ENCODE results near the gene SPEM1.

Gene SPEM1

DNA sequence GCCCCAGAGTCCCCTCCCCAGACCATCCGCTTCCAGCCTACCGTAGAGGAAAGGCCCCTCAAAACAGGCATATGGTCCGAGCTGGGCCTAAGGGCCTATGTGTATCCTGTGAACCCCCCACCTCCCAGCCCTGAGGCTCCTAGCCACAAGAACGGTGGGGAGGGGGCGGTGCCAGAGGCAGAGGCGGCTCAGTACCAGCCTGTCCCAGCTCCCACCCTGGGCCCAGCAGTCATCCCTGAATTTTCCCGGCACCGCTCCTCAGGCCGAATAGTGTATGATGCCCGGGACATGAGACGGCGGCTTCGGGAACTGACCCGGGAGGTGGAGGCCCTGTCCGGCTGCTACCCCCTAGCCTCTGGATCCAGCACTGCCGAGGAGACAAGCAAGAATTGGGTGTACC lies 1.1 kb downstream of the SPEM1 start:
- DNase-seq = no peak

DNA sequence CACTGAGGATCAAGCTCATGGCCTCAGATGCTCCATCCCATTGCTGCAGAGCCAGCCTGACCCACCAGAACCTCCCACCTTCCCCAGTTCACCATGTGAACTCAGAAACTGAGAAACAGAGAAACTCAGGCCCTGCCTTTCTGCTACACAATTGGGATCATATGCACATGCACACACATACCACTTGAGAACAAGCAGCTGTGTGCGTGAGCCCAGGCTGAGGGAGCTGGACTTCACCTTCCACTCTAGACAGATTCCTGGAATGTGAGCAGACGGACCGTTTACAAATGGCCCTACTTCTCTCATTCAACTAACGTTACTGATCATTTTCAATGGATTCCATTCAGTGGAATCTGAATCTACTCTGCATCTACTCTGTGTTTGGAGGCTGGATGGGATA lies 3.6 kb downstream of the SPEM1 start:
- no peak for DNase-seq

DNA sequence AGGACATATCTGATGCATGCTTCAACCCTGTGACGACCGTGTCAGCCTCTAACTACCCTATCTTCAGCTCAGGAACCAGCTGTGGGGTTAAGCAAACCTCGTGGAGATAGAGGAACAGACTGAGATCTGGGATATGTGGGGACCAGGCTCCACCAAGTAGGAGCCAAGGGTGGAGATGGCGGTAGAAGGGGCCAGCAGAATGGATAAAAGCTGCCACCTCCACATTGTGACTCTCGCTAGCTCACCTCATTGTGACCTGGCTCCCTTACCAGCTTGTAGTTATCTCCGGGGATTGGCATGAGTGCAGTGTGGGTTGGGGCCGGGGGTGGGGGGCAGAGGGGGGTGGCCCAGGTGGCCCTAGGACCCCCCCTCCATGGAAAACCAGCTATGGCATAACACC lies 5.2 kb downstream of the SPEM1 start, which contains the start of gene SPEM2:
Gene SPEM2, plus strand, starts transcription at position 301 of the 400 bp plus-strand sequence. Its CDS starts 73 bp downstream, at position 374.
- DNase-seq = no peak

DNA sequence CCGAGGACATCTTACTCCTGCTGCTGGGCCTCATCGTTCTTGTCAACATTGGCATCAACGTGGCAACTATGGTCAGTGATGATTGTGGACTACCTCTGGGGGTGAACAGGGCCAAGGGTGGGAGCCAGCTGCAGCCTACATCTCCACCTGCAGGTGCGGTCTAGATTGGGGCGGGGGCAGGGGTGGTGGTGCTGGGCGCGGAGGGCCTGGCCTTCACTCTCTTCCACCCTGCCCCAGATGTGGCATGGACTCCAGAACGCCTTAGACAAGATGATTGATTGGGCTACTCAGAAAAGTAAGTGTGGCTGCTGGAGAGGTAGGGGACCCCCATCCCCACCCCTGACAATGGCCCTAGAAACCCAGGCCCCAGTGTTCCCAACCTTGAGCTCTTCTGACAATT lies 5.6 kb downstream of the SPEM1 start:
- DNase-seq = no peak

DNA sequence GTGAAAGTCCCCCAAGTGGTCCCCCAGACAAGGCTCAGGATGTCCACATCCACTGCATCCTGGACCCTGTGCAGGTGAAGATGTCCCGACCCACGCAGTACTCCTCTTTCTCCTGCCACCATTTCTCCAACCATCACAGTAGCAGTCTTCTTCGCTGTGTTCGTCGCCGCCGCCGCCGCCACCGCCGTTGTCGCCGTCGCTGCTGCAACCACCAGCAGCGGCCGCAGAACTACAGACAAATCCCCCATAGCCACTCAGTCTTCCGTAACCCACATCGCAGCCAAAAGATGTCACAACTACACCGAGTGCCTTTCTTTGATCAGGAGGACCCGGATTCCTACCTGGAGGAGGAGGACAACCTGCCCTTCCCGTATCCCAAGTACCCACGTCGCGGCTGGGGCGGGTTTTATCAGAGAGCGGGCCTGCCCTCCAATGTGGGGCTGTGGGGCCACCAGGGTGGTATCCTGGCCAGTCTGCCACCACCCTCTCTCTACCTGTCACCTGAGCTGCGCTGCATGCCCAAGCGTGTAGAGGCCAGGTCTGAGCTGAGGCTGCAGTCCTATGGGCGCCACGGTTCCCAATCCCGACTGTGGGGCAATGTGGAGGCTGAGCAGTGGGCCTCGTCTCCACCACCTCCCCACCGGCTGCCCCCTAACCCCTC lies 6.2 kb downstream of the SPEM1 start:
- no peak for DNase-seq

DNA sequence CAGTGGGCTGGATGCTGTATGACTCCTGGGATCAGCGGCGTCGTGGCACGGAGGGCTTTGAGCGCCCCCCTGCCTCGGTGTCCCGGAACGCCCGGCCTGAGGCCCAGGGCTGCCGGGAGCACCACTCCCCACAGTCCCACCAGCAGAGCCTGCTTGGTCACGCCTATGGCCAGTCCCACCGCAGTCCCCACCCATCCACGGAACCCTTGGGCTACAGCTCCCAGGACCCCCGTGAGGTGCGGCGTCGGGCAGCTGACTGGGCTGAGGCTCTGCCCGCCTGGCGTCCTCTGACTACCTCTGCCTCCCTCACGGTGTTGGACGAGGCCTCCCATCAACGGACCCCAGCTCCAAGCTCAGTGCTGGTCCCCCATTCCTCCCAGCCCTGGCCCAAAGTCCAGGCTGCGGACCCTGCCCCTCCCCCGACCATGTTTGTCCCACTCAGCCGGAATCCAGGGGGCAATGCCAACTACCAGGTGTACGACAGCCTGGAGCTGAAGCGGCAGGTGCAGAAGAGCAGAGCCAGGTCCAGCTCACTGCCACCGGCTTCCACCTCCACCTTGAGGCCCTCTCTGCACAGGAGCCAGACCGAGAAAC lies 6.9 kb downstream of the SPEM1 start:
- DNase-seq = no peak

DNA sequence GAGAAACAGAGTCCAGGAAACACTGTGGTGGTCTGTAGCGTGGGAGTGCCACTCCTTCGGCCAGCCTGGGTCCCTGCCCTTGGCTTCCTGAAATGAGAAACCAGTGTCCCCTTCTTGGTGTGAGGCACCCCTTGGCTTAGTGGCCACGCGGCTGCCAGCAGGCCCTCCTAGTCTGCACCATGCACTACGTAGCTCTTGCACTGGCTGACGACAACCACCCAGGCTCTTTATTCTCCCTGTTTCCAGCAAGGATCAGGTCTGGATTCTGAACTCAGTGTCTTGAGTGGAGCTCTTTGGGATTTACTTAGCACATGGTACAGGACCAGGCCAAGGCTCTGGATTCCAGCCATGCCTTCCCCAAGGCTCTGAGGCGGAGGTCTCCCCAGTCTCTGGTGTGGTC lies 7.4 kb downstream of the SPEM1 start:
- DNase-seq = no peak

DNA sequence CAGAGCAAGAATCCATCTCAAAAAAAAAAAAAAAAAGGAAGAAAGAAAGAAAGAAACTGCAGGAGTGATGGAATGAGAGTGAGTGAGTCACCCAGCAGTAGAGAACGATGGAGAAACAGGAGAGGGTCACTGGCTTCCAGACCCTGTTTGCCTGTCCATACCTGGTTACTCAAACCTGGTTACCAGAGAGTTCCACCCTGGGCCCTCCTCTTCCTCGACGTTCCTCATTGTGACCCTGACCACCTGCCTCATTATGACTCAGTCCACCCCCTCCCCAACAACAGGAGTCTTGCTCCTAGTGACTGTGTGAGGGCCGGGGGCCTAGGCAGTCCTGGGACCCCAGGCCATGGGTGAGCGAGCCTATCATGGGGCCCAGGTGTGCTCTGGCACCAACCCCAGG lies 8.4 kb downstream of the SPEM1 start, which contains the start of gene SPEM3:
Gene SPEM3, plus strand, starts transcription at position 301 of the 400 bp plus-strand sequence. Its CDS starts 46 bp downstream, at position 347.
- no peak for DNase-seq

DNA sequence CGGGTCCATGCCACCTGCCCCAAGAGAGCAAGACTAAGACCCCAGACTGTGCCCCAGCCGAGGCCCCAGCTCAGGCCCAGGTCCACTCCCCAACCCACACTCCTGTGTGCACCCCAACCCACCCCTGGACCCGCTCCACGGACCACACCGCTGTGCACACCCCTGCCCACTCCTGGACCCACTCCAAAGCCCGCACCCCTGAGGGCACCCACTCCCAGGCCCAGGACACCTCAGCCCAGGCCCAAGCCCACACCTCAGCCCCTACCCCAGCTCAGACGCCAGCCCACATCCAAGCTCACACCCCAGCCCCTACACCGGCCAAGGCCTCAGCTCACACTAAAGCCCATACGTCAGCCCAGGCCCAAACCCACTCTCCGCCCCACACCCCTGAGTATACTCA lies 9.6 kb downstream of the SPEM1 start:
- no peak for DNase-seq

DNA sequence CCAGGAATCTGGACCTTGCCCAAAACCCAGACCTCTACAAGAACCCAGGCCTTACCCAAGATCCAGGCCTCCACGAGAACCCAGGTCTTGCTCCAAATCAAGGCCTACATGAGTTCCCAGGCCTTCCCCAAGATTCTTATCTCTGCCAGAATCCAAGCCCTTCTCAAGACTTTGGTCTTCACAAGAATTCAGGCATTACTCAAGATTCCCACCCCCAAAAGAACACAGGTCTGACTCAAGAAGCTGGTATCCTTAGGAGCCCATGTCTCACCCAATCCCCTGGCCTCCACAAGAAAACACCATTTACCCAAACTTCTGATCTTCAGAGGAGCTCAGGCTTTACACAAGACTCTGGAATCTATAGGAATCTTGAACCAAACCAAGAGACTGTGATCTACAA lies 11.1 kb downstream of the SPEM1 start:
- DNase-seq = no peak

DNA sequence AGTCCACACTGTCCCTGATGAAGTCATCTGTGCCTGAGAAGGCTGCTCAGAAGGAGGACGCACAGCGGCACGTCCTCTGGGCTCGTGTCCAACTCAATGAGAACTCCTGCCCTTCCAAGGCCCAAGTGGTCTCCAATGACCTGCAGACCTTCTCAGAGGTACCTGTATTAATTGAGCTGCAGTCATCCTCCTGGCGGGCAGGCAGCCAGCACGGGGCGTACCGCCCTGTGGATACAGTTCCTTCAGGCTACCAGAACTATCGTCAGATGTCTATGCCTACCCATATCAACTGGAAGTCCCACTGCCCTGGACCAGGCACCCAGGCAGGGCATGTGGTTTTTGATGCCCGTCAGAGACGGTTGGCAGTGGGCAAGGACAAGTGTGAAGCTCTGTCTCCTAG lies 12.2 kb downstream of the SPEM1 start:
- DNase-seq = no peak

DNA sequence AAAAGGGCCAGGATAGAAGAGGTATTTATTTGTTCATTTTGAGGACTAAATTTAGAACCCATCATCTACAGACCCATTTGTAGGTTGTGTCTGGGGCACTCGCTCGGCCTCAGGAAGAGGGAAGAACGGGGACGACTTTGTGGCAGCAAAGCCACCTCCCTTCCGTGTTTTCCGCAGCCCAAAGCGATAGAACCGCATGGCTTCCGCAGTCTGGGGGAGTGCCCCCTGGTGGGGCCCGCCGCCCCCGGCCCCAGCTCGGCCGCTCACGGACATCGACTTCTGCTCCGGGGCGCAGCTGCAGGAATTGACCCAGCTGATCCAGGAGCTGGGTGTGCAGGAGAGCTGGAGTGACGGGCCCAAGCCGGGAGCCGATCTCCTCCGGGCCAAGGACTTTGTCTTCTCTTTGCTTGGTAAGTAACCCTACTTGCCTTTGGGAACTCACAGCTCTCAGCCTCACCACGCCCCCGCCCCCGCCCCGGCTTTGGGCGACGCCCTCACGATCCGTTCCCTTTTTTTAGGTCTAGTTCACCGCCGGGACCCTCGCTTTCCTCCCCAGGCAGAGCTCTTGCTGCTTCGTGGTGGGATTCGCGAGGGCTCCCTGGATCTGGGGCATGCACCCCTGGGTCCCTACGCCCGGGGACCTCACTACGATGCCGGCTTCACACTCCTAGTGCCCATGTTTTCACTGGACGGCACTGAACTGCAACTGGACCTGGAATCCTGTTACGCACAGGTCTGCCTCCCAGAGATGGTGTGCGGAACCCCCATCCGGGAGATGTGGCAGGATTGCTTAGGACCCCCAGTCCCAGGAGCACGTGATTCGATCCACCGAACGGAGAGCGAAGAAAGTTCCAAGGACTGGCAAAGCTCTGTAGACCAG lies 15.8 kb downstream of the SPEM1 start:
- peak; percentile 81 to 83 for DNase-seq

DNA sequence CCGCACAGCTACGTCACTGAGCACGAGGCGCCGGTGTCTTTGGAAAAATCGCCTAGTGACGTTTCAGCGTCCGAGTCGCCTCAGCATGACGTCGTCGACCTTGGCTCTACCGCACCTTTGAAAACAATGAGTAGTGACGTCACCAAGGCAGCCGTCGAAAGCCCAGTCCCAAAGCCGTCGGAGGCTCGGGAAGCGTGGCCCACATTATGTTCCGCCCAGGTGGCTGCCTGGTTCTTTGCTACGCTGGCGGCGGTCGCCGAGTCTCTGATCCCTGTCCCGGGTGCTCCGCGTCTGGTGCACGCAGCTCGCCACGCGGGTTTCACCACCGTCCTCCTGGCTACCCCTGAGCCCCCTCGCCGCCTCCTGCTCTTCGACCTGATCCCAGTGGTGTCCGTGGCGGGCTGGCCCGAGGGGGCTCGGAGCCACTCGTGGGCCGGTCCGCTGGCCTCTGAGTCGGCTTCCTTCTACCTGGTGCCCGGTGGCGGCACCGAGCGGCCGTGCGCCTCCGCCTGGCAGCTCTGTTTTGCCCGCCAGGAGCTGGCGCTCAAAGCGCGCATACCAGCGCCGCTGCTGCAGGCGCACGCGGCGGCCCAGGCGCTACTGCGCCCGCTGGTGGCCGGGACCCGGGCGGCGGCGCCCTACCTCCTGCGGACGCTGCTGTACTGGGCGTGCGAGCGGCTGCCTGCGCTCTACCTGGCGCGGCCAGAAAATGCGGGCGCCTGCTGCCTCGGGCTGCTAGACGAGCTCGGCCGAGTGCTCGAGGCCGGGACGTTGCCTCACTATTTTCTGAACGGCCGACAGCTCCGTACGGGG lies 16.6 kb downstream of the SPEM1 start:
- DNase-seq = peak; percentile 82 to 91

DNA sequence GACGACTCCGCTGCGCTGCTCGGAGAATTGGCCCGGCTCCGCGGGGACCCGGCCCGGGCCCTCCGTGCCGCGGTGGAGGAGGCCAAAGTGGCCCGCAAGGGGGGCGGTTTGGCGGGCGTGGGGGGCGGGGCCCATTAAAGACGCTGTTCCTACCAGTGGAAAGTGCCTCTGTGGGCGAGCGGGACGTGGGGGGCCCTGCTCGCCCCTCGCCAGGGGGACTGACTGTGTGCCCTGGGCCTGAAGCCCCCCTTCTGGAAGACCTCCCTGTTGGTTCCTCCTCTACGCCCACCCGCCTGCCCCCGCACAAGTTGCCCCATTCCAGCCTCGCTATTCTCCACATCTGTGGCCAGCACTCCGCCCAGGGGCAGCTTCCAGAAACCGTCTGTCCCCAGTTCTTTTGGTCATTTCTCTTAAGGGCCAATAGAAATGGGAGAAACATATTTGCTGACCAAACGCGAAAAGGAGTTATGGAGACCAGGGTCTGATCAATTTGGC lies 17.3 kb downstream of the SPEM1 start:
- no peak for DNase-seq

DNA sequence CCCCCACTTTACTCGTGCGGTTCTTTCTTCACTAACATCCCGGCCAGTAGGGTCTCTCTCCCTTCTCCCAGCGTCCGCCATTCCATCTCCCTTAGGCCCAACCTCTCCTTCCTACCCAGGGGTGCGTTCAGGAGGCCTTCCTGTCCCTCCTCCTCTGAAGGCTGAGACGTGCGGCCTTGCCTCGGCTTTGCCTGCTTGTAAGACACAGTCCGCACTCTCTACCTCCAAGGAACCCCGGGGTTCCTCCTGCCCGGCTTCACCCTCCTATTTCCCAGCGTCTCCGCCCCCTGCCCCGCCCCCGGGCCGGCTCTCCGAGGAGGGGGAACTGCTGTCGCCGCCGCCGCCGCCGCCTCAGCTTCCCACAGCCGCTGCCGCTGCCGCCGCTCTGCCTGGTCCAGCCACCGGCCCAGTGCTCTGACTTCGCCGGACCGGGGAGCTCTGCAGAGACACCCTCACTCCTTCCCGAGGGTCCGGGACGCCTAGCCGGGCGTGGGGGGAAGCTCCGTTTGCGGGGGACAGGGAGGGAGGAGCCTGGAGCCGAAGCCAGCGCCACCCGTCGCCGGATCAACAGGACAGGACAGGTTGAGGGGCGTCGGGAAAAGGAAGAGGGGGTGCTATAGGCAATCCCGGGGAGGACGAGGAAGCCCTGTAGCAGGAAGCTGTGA lies 18.0 kb downstream of the SPEM1 start:
- DNase-seq = peak; percentile 72 to 79

DNA sequence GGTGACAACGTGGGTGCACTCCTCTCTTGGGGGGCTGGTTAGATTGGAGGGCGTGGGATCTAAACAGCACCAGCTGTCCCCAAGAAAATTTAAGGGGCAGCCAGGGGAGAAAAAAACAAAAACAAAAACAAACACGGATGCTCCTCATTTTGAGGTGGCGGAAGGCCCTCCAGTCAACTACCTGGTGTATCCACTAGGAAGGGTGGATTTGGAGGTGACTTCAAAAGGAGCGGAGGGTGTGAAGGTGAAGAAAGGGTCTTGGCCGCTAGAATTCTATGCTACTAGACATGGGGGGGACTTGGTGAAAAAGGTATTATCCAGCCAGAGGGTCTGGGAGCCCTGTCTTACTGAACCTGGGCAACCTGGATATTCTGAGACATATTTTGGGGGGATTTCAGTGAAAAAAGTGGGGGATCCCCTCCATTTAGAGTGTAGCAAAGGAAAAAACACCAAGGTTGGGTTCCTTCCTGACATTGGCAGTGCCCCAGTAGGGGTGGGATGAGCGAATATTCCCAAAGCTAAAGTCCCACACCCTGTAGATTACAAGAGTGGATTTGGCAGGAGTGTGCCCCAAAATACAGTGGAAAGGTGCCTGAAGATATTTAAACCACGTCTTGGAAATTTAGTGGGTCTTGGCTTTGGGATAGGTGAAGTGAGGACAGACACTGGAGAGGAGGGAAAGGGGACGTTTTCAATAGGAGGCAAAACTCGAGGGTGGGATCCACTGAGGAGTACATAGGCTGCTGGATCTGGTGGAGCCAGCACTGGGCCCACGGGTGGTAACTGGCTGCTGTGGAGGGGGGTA lies 18.7 kb downstream of the SPEM1 start:
- DNase-seq = no peak

DNA sequence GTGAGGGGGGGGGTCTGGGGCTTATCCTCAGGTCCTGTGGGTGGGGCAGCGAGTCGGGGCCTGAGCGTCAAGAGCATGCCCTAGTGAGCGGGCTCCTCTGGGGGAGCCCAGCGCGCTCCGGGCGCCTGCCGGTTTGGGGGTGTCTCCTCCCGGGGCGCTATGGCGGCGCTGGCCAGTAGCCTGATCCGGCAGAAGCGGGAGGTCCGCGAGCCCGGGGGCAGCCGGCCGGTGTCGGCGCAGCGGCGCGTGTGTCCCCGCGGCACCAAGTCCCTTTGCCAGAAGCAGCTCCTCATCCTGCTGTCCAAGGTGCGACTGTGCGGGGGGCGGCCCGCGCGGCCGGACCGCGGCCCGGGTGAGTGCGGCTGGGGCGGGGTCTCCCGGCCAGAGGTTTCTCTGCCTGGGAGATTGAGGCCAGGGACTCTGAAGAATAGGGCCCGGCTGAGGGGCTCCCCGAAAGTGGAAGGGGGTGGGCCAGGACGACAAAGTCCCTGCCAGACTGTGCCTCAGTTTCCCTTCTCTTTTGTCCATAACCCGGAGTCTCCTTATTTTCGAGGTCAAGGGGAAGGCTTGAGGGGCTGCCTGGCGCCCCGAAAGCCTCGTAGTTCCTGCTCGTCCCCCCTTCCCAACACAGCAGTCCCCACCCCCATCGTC lies 19.5 kb downstream of the SPEM1 start, which contains the start of gene FGF11:
Gene FGF11, plus strand, starts transcription at position 51 of the 651 bp plus-strand sequence. Its CDS starts 109 bp downstream, at position 160.
- DNase-seq = peak; percentile 31 to 40

DNA sequence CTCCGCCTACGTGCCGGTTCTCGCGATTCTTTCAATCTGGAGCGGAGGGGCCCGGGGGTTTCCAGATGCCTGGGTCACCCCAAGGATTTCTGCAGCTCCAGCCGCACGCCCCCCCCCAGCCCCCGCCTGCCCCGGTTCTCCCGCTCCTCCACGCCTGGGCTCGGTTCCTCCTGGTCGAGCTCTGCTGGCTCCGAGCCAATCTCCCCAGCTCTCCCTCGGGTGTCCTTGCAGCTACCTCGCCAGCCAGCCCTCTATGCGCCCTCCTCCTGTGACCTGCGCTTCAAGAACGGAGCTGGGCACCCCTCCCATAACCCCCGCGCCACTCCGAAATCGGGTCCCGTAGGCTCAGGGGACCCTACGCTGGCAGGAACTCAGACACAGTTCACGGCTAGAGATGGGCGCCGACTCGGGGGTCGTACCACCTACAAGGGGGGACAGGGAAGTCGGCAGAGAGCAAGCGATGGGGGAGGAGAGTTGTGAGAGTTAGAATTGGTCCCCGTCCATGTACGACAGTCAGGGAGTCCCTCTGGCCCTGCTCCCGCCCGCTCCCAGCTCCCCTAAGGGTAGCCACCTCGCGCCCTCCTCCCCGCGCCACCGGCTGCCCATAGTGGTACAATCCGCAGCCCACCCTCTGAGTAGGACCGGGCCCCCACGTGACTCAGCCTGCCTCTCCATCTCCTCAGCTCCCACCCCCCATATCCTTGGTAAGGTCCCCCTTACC lies 20.1 kb downstream of the SPEM1 start:
- DNase-seq = peak; percentile 60 to 68

DNA sequence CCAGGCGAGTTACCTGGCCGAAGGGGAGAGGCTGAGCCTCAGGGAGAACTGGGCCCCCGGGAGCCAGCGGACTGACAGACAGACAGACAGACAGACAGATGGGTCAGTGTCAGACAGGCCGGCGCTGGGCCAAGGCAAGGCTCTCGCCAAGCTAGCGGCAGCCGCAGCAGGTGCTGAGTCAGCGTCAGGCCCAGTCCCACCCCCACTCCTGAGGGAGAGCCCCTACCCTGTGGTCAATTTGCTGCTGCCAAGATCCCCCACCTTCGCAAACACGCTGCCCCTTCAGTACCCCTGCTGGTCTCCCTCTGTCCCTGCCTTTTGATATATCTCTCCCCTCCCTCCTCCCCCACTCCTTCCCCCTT lies 20.7 kb downstream of the SPEM1 start:
- DNase-seq = peak; percentile 39 to 58

DNA sequence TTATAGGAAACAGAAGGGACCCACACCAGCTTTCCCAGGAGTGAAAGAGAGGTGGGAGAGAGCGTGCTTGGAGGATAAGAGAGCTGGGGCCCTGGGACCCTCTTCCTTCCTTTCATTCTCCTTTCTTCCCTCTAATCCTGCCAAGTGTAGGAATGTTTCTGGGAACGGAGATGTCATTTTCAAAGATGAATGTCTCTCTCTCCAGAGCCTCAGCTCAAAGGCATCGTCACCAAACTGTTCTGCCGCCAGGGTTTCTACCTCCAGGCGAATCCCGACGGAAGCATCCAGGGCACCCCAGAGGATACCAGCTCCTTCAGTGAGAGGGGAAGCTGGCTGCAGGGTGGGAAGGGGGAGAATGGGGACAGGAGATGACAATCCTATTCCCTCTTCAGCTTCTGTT lies 21.1 kb downstream of the SPEM1 start:
- DNase-seq = no peak
